Pulmonary artery endothelial cell (primary cell): Measurements from ENCODE around the gene POGLUT3. TPM values are rescaled to one million over a fixed set of nuclear protein-coding genes. Genes with fewer than 3 reads are reported as not detected.
A peak's percentile ranks its signal among the peaks of the same experiment; 100 is the strongest.

Experiments
- DNase-seq: peaks from one replicate; pipeline ENCODE4 v3.0.0-alpha.2; 2011; ENCODE audit warnings: low read depth, low spot score
- total RNA-seq: library from RNA; depleted of rRNA; stranded (reverse); fragments of >200 nt; gene quantifications from 2 replicates; pipeline ENCODE4 v1.2.3, GENCODE V29; 2014

Gene POGLUT3
- total RNA-seq, 1 donor from 2014 or later, result 23.7 TPM

DNA sequence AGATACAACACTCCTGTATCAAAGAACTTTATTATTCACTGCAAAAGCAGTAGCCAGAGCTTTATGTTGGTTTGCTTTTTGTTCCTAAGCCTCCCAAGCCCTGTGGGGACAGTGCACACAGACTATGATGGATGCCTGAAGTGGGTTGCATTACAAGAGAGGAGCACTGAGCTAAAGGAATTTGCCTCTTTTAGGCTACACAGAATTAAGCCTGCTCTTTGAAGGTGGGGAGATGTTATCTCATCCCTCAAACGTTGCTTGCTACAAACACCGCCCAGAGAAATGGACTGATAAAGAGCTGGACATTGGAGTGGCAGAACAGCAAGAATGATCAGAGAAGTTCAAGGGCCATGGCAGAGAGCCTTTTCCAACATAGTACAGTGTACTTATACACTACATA, 2.5 kb upstream of the POGLUT3 start:
- DNase-seq, result no peak

DNA sequence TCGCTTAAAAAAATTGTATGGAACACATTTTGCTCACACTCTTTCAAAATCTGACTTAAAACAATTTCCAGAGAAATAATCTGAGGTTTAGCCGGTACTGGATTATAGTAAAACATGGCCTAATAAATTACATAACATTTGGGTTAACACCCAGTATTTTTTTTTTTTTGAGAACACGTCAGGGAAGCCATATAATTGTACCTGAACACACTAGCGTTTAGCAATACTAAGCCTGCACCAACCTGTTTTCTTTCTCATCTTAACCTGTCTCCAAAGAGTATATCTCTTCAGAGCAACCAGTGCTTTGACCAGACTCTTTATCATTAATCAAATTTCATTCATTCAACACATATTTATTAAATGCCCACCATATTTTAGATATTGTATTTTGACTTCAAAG, 2.0 kb upstream of the POGLUT3 start:
- no peak for DNase-seq

DNA sequence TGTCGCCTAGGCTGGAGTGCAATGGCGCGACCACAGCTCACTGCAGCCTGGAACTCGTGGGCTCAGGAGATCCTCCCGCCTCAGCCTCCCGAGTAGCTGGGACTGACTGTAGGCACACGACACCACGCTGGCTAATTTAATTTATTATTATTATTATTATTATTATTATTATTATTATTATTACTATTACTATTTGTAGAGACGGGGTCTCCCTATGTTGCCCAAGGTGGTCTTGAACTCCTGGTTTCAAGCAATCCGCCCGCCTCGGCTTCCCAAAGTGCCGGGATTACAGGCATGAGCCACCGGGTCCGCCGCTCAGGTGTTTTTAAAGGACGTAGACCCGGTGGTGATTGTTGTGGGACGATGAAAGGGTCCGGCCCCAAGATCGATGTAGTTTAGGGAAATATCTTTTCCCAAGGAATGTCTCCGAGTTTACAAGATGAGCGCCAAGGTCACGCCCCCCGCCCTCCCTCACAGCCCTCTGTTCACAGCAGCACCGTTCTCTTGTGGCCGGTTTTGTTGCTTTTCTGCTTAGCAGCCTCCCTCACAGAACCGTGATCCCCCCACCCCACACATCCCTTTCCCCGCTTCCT, 728 bp upstream of the POGLUT3 start:
- no peak for DNase-seq

DNA sequence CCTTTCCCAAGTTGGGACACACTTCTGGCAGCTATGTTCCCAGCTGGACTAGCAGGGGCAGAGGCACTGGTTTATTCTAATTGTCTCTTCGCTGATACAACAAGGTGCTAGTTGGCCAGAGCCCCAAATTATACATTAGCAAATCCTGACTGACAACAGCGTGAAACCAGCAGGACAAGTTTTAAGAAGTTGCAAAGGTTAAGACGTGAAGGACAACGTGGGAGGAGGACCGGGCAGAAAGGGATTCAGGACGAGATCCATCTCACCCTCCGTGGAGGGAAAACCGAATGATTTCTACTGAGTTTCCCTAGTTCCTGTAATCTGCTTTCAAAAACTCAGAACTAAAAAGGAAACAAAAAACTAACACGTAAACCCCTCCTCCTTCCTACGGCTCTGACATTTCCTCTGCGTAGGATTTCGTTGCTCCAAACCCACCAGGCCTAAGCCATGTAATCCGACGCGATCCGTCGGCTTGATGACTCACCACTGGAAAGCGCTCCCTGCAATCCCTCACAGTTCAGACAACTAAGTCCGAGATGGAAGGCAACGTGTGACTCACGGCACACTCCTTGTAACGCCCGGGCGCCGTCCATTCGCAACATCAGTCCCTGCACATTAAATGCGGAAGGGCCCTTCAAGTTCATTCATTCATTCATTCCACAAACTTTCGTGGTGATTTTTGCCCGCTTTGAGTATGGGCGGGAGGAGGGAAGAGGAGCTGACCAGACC, 703 bp downstream of the POGLUT3 start:
- peak; percentile 96 for DNase-seq

DNA sequence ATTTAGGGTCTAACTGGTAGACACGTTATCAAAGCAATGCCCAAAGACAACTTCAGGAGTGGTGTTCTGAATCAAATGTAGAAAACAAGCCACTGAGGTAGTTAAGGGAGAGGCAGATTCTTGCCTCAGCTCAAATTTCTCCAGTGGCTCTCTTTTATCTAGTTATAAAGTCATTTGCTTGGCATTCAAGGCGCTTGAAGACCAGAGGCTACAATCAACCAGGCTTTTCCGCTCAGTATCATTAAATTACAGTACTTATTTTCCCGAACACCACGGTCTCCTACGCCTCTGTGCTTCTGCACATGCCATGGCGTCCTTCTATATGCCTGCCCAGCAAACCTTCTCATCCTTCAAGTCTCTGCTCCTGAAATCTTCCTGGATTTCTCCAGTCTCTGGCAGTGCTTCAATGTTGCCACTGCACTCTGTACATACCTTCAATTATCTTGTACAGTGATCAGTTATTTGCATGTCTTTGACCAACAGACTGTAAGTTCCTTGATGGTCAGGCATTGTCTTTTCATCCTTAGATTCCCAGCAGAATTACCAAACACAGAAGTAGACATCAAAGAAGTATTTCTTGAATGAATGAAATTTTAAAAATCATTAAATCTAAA, 1.4 kb downstream of the POGLUT3 start:
- DNase-seq, result no peak

DNA sequence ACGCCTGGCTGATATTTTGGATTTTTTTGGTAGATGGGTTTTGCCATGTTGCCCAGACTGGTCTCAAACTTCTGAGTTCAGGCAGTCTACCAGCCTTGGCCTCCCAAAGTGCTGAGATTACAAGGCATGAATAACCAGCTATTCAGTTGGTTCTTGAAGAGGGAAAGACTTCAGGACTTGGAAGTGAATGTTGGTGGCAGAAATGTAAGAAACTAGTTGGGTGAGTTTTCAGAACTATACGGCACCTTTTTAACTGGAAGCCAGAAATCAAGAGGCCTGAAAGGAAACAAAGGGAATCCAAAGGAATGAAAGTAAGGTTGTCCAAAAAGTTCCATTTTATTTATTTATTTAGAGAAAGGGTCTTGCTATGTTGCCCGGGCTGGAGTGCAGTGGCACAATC, 2.9 kb downstream of the POGLUT3 start:
- DNase-seq, result no peak

DNA sequence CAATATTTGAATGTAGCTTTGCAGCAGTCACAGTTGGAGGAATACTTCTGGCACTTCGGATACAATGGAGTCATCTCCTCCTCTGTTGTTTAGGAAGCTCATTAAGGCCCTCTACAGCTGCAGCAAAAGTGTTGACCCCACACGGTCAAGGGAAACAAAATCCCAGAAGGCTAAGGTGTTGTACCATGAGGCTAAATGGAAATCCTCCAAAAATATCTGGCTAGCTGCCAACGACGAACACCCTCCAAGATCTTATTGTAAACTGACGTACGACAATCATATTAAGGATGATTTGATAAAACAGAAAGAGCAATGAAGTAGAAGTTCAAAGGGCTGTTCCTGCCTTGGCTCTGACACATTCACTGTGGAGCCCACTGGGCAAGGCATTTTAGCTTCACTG, 4.0 kb downstream of the POGLUT3 start:
- DNase-seq, result no peak

DNA sequence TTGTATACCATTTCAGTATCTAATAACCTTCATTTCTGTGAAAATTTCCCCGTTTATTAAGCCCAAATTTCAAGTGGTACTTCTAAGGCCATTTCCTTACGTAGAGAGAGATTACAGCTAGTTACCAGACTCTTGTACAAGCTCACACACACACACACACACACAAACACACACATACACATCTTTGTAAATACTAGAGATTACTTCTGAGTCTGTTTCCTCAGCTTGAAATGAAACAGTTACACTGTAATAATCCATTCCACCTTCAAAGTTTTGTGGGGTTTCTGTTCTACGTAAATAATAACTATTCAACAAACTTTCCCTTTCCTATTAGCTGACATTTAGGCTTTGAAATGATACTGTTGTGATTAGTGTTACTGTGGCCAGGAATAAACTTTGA, 6.2 kb downstream of the POGLUT3 start:
- DNase-seq, result no peak

DNA sequence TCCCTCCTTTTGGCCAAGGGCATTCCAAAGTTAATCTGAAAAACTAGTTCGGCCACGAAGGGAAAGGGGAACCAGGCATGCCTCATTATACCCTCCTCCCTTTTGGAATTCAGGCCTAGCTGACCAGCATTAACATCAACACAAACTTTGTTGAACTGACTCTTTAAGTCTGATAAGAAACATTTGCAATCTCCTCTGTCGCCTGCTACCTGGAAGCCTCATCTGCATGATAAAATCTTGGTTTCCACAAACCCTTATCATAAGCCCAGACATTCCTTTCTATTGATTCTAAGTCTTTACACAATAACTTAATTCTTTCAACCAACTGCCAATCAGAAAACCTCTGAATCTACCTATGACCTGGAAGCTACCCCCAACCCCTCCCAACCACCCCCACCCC, 11.4 kb downstream of the POGLUT3 start:
- DNase-seq, result no peak

DNA sequence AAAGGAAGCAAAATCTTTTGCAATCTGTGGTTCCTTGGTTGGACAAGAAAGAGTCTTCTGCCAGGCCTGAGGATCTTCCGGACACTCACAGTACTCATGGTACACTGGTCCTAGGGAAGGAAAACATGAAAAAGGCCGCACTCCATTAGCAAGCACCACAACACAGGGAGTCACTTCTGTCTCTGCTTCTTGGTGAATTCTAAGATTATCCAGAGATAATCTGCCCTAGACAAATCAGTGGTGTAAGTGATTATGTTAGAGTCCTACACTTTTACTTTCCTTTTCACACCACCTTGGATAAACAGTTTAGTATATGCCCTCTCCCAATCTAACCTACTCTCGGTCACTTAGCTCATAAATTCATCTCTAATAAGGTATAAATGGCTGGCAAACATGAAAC, 11.9 kb downstream of the POGLUT3 start:
- no peak for DNase-seq

DNA sequence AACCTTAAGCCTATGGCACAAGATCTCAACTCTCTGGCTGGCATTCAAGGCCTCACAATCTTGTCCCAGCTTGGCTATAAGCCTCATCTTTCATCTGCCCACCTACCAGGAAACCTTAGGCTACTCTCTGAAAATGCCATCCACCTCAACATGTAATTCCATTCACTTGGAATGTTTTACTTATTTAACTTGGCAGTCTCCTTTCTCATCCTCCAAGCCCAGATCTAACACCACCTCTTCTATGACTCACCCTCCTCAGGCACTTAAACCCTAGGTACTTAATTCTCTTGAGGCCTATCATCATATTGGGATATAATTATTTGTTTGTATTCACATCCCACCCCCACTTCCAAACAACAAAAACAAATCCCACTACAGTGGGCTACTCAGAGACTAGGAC, 15.0 kb downstream of the POGLUT3 start:
- DNase-seq, result no peak

DNA sequence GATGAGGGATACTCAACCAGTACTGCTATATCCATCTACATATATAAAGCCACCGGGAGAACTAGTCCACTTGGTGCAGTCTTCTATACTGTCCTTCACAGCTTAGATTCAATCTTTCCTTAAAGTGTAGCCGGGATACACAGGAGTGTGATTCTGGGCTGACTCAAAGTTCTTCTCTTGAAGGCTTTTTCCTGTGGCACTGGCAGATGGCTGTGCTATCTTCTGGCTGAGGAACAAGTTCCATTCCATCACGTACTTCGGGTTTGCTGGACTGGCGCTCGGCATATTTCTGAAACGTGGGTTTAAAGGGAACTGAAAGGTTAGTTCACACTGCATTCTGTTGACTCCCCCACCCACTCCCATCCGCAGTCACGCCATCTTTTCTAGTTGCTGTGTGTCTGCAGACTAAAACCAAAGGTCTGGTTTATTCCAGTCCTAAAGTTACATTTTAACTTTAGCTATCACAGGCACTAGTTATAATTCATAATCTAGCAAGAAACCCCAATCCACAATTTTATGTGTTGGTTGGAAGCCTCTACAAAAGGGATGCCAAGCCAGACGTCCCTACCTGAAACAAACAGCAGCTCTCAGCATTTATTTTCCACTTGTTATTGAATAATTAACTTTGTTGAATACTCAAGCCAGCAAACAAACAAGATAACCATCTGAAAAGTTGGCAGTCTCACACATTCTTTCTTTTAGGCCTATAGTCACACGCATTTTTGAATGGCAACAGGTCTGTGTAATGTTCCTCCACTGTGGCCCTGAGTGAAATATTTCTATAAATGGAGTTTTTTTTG, 23.3 kb downstream of the POGLUT3 start:
- no peak for DNase-seq

DNA sequence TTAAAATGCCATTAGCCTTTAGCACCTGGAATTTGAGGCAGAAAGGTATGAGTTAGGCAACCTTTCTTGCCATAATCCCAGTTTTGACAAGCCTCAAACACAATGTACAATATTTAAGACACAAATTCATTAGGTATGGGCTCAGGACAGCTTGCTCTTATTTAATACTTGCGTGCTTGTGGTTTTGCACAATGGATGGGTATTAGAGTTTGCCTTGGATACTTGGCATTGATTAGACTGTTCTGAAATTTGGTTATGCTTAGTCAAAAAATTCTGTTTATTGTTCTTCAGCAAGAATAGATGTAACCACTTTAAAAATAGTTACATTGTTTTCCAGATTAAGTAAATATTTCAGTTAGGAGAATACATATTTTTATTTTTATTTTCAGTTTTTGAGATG, 25.5 kb downstream of the POGLUT3 start:
- no peak for DNase-seq

DNA sequence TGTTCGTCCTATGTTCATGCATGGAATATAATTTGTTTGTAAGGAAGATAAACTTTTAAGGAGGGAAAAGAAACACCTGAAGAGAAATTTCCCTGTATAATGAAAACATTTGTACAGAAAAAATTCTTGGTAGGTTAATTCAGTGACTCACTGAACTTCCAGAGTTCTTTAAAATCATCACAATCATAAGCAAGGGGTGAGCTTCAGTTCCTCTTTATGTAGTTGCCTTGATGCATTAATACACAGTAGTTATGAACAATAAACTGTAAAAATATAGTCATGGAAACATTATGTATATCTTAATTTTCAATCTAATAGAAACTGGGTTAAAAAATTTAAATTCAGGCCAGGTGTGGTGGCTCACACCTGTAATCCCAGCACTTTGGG, 29.7 kb downstream of the POGLUT3 start:
- DNase-seq, result no peak

DNA sequence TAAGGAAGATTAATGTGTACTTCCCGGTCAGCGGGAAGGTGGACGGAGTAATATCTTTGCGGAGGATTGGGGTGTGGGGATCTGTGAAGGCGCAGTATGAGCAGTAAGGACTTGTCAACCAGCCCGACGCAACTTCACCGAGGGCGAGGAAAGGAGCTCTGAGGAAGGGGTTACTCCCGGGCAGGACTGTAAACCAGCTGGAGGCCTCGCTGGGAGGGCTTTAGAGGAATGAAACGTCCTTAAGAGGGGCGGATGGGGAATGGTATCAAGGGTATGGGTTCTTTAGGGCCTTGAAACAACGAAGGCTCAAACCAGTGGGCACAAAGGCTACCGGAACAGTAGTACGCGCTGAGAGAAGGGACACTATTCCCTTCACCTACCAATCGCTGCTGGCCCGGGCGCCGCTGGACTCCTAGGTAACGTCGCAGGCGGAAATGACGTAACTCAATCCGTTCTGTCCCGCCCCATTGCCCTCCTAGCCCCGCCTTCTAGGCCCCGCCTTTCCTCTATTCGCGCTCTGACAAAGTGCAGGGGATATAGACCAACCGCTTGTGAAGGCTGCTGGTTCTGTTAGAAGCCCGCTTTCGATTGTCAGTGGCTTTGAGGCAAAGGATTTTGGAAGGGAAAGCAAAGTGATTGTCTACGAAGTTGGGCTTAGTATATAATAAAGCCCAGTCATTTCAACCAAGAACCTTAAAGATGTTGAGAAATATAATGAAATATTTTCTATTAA, 30.9 kb downstream of the POGLUT3 start, which contains the start of gene C11orf65:
Gene C11orf65, minus strand, starts transcription at position 439 of the 733 bp plus-strand sequence. CDS start 5,970 bp downstream, outside the sequence.
- DNase-seq, result peak; percentile 91

DNA sequence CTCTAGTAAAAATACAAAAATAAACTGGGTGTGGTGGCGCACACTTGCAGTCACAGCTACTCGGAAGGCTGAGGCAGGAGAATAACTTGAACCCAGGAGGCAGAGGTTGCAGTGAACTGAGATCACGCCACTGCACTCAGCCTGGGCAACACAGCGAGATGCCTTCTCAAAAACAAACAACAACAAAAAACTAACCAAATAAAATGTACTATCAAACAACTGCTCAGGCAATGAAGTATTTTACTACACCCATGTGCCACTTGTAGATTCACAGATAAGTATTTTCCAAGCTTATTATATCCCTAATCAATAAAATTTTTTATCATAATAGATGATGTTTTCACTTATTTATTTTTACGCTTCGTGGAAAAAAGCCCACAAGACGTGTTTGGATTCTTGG, 31.8 kb downstream of the POGLUT3 start:
- no peak for DNase-seq

DNA sequence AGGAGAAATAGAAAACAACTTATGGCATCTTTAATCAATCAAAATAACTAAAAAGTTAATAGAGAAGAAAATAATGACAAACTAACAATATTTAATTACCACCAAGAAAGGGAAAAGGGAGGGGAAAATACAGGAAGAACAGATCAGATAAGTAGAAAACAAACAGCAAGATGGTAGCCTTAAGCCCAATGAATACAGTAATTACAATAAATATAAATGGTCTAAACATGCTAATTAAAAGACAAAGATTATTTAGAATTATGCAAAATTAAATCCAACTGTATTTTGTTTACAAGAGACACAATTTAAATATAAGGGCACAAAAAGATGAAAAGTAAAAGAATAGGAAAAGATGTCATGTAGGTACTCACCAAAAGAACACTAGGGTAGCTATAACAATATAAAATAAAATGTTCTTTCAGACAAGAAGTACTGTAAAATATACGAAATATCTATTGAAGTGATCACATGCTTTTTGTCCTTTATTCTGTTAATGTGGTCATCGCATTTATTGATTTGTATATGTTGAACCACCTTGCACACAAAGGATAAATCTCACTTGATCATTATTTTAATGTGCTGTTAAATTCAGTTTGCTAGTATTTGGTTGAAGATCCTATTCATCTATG, 44.9 kb downstream of the POGLUT3 start:
- no peak for DNase-seq
